ENCODE results near the gene HOXA5.

DNA sequence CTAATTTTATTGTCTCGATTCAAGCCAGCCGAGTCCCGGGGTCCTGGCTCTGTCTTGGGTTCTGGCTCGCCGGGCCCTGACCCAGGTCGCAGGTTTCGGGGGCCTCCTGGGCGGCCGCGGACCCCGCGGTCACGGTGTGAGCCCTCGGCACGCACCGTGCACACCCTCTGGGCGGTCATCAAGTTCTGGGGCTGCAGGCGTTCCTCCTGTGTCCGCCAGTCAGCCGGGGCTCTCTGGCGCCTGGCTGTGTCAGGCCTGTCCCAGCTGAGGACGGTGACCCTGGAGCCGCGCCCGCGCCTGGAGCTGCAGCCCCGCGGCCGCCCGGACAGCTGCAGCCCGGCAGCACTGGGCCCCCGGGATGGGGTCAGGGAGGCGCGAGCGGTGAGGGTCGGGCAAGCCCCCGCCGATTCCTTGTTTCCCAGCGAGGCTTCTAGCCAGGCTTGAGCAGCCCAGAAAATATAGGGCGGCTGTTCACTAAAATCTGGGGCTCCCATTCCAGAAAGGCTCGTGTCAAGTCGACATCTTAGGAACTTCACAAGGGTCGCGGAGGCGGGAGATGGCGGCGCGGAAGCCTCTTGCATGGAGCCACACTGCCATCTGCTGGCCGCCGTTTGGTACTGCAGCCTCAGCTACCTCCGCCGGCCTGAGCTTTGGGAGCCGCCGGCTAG is 17.2 kb upstream of the HOXA5 start:
- TF ChIP-seq, protein P1, sequence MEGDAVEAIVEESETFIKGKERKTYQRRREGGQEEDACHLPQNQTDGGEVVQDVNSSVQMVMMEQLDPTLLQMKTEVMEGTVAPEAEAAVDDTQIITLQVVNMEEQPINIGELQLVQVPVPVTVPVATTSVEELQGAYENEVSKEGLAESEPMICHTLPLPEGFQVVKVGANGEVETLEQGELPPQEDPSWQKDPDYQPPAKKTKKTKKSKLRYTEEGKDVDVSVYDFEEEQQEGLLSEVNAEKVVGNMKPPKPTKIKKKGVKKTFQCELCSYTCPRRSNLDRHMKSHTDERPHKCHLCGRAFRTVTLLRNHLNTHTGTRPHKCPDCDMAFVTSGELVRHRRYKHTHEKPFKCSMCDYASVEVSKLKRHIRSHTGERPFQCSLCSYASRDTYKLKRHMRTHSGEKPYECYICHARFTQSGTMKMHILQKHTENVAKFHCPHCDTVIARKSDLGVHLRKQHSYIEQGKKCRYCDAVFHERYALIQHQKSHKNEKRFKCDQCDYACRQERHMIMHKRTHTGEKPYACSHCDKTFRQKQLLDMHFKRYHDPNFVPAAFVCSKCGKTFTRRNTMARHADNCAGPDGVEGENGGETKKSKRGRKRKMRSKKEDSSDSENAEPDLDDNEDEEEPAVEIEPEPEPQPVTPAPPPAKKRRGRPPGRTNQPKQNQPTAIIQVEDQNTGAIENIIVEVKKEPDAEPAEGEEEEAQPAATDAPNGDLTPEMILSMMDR (conservative IDR thresholded peaks at IDR 0.05; ENCODE audit: low read length), result peak; percentile 94
- TF ChIP-seq EZH2phosphoT487 (IDR thresholded peaks at IDR 0.05; ENCODE audit: borderline replicate concordance, low read depth, low read length), result no peak

Data from OCI-LY7 (cell line).